PC-9 (cell line): ENCODE results near the gene SLC25A30. TPM values are rescaled to one million over a fixed set of nuclear protein-coding genes. Genes with fewer than 3 reads are reported as not detected.

Experiments
- BruUV-seq: library from RNA; stranded (reverse); fragments of 400-500 nt; replicated peaks from 2 replicates; lab custom pipeline; 2021; lab: Mats Ljungman, UMichigan
- CTCF ChIA-PET: fragments of 300-600 bp; sonication (Branson Sonifier 250); formaldehyde crosslinking; loops from one replicate; lab custom pipeline; 2022; ENCODE audit warnings: antibody characterized with exemption; lab: Charles Lee
- POLR2A ChIA-PET: fragments of 300-600 bp; sonication (Branson Sonifier 250); formaldehyde crosslinking; loops from one replicate; lab custom pipeline; 2022; ENCODE audit warnings: antibody characterized with exemption; ENCODE audit not compliant: unreplicated experiment; lab: Charles Lee
- DNase-seq, 2 experiments: peaks; one replicate each; pipeline versions ENCODE4 v3.0.0 to v3.0.0-alpha.2; 2015 to 2022; ENCODE audit warnings: mixed read lengths in 1 of 2
- H2AFZ ChIP-seq: fragments of 200-600 bp; sonication (generic); 2 replicates; pipeline ENCODE4 v1.8.1; 2017; ENCODE audit warnings: antibody characterized with exemption
- H3F3A ChIP-seq: fragments of 200-600 bp; sonication (generic); 2 replicates; pipeline ENCODE4 v1.8.1; 2017; ENCODE audit warnings: antibody characterized with exemption, mild to moderate bottlenecking, low read depth; ENCODE audit not compliant: insufficient read depth
- H3K27ac ChIP-seq: fragments of 200-600 bp; sonication (generic); 2 replicates; pipeline ENCODE4 v1.6.1; 2016; ENCODE audit warnings: mixed run types
- H3K27me3 ChIP-seq: fragments of 200-600 bp; sonication (generic); 2 replicates; pipeline ENCODE4 v1.6.1; 2016; ENCODE audit warnings: low read depth, mixed run types; ENCODE audit not compliant: insufficient read depth
- H3K36me3 ChIP-seq: fragments of 200-600 bp; sonication (generic); 2 replicates; pipeline ENCODE4 v1.6.1; 2016; ENCODE audit warnings: low read depth, mixed run types
- H3K4me1 ChIP-seq: fragments of 200-600 bp; sonication (generic); replicated peaks from 2 replicates; pipeline ENCODE4 v1.6.1; 2016; ENCODE audit warnings: mixed run types; ENCODE audit not compliant: insufficient read depth
- H3K4me2 ChIP-seq: fragments of 200-600 bp; sonication (generic); 2 replicates; pipeline ENCODE4 v1.6.1; 2017; ENCODE audit warnings: mixed run types
- H3K4me3 ChIP-seq: fragments of 200-600 bp; sonication (generic); 2 replicates; pipeline ENCODE4 v1.6.1; 2016; ENCODE audit warnings: mixed run types
- H3K79me2 ChIP-seq: fragments of 200-600 bp; sonication (generic); 2 replicates; pipeline ENCODE4 v1.6.1; 2017; ENCODE audit warnings: low read depth, mixed run types
- H3K9me2 ChIP-seq: fragments of 200-600 bp; sonication (generic); 2 replicates; pipeline ENCODE4 v1.8.1; 2017; ENCODE audit warnings: mild to moderate bottlenecking; ENCODE audit not compliant: insufficient read depth
- H3K9me3 ChIP-seq: fragments of 200-600 bp; sonication (generic); 2 replicates; pipeline ENCODE4 v1.8.1; 2016; ENCODE audit warnings: low read depth; ENCODE audit not compliant: insufficient read depth
- H4K20me1 ChIP-seq: fragments of 200-600 bp; sonication (generic); 2 replicates; pipeline ENCODE4 v1.8.1; 2017; ENCODE audit not compliant: insufficient read depth
- EZH2 ChIP-seq: fragments of 200-600 bp; sonication (generic); IDR thresholded peaks from 2 replicates; pipeline ENCODE4 v1.8.0; 2017; ENCODE audit warnings: antibody characterized with exemption, low read depth
- intact Hi-C: fragments of 100-400 bp; cut with micrococcal nuclease; formaldehyde crosslinking; loops from one replicate; pipeline ENCODE4 v1.10.0; 2022; ENCODE audit not compliant: unreplicated experiment
- total RNA-seq: library from RNA; stranded (reverse); gene quantifications from 2 replicates; pipeline ENCODE4 v1.2.3, GENCODE V29; 2021
- TF ChIP-seq, protein P1 (sequence below): fragments of 200-600 bp; sonication (generic); conservative IDR thresholded peaks from 2 replicates; pipeline ENCODE4 v1.6.1; 2017; ENCODE audit warnings: mixed run types, antibody characterized with exemption, mild to moderate bottlenecking, moderate library complexity

The SLC25A30 gene
- total RNA-seq, 1 experiment from 2014 or later = 11.2 TPM

DNA sequence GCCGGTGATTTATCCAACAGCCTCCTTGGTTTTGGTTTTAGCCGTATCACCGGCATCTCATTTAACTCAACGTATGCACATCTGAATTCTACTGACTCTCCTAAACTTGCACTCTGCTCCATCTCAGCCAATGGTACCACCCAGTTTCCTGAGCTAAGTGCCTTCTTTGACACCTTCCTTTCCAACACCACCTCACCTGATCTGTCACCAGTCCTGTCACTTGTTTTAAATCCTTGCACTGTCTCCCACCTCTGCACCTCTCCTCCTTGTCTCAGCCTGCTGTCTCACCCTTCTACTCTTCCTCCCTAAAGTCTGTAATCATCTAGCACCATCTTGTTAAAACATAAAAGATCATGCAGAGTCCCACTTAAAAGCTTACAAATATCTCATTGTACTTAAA is 49.1 kb downstream of the SLC25A30 start:
- no TSS peak for BruUV-seq

DNA sequence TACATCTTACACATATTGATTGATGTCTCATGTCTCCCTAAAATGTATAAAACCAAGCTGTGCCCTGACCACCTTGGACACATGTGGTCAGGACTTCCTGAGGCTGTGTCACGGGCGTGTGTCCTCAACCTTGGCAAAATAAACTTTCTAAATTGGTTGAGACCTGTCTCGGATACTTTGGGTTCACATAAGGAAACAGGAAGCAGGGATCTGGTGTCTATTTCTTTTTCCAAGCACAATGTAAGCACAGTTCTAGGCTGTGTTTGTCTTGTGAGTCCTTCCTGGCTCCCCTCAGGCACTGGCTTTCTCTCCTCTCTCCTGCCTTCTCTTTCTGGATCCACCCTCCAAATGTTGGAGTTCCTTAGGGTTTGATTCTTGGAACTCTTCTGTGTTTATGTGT is 49.6 kb downstream of the SLC25A30 start:
- ChIA-PET CTCF (no interaction called here), POLR2A (interaction anchor here (0.9 kb wide), 1 partner anchor 27 kb away, joined by 4 read pairs; the partner anchor contains the start of gene TPT1)
- Histone ChIP-seq H4K20me1 (no peaks in the 10 kb centered on the region), H3K4me2 (no peak overlapping the region), H3K36me3 (no peaks in the 10 kb centered on the region), H3F3A (peaks cover 27% of the 10 kb centered on the region), H3K9me2 (no peaks in the 10 kb centered on the region), H3K9me3 (no peaks in the 10 kb centered on the region), H3K27ac (peak overlapping the region; percentile 90), H3K27me3 (no peaks in the 10 kb centered on the region), H3K79me2 (no peaks in the 10 kb centered on the region), H3K4me3 (no peak overlapping the region), H3K4me1 (peaks cover 28% of the 10 kb centered on the region), H2AFZ (no peak overlapping the region)
- BruUV-seq = no TSS peak
- no peak for DNase-seq
- TF ChIP-seq EZH2 = no peak
- TF ChIP-seq, protein P1, sequence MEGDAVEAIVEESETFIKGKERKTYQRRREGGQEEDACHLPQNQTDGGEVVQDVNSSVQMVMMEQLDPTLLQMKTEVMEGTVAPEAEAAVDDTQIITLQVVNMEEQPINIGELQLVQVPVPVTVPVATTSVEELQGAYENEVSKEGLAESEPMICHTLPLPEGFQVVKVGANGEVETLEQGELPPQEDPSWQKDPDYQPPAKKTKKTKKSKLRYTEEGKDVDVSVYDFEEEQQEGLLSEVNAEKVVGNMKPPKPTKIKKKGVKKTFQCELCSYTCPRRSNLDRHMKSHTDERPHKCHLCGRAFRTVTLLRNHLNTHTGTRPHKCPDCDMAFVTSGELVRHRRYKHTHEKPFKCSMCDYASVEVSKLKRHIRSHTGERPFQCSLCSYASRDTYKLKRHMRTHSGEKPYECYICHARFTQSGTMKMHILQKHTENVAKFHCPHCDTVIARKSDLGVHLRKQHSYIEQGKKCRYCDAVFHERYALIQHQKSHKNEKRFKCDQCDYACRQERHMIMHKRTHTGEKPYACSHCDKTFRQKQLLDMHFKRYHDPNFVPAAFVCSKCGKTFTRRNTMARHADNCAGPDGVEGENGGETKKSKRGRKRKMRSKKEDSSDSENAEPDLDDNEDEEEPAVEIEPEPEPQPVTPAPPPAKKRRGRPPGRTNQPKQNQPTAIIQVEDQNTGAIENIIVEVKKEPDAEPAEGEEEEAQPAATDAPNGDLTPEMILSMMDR = no peak
- intact Hi-C loops = loop anchor here (5.0 kb wide), 1 partner anchor 36 kb away; no protein-coding TSS in a partner anchor

More for the DNA sequence above, 49.1 kb downstream of the SLC25A30 start:
- Histone ChIP-seq H3K27me3 (no peaks in the 10 kb centered on the region), H4K20me1 (no peaks in the 10 kb centered on the region), H3K4me1 (peaks cover 28% of the 10 kb centered on the region), H3K36me3 (no peaks in the 10 kb centered on the region), H2AFZ (no peak overlapping the region), H3K9me2 (no peaks in the 10 kb centered on the region), H3K9me3 (no peaks in the 10 kb centered on the region), H3F3A (peaks cover 27% of the 10 kb centered on the region), H3K4me3 (no peak overlapping the region), H3K27ac (no peak overlapping the region), H3K79me2 (no peaks in the 10 kb centered on the region), H3K4me2 (no peak overlapping the region)
- DNase-seq = no peak
- intact Hi-C loops = loop anchor here (5.0 kb wide), 1 partner anchor 37 kb away; no protein-coding TSS in a partner anchor
- CTCF ChIA-PET = interaction anchor here (0.5 kb wide), 1 partner anchor 20 kb away, joined by 5 read pairs; no protein-coding TSS in a partner anchor
- TF ChIP-seq, protein P1 = no peak
- no peak for TF ChIP-seq EZH2
- POLR2A ChIA-PET = interaction anchor here (0.9 kb wide), 1 partner anchor 28 kb away, joined by 4 read pairs; the partner anchor contains the start of gene TPT1

DNA sequence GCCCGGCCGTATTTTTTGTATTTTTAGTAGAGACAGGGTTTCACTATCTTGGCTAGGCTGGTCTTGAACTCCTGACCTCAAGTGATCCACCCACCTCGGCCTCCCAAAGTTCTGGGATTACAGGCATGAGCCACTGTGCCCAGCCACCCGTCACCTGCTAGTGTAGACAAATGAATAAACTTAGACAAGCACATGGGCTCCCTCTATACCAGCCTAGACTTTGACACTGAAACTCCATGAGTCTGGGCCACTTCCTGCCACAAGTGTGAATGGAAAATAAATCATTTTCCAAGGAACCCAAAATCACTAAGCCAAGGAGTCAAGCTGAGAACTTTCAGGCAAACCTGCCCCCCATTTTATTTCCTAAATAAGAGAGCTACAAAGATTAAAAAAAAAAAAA is 50.2 kb downstream of the SLC25A30 start:
- H3K9me2 ChIP-seq = no peaks in the 10 kb centered on the region
- no peaks in the 10 kb centered on the region for H3K36me3 ChIP-seq
- H3K27ac ChIP-seq = peak overlapping the region; percentile 90
- H3K4me2 ChIP-seq = peak overlapping the region; percentile 38
- ChIA-PET POLR2A (interaction anchor here (0.6 to 1.3 kb wide), 3 partner anchors 17 to 27 kb away, joined by 4 to 15 read pairs (median 10); partner anchors contain the start of gene TPT1), CTCF (interaction anchor here (0.6 kb wide), 1 partner anchor 9 kb away, joined by 7 read pairs; no protein-coding TSS in a partner anchor)
- intact Hi-C loops = loop anchor here (5.0 kb wide), 1 partner anchor 36 kb away; no protein-coding TSS in a partner anchor
- no peaks in the 10 kb centered on the region for H3K27me3 ChIP-seq
- H4K20me1 ChIP-seq = no peaks in the 10 kb centered on the region
- H3K79me2 ChIP-seq = no peaks in the 10 kb centered on the region
- H3K9me3 ChIP-seq = no peaks in the 10 kb centered on the region
- no peak overlapping the region for H2AFZ ChIP-seq
- no peak for DNase-seq
- BruUV-seq = TSS peak; percentile 75
- TF ChIP-seq, protein P1 = no peak
- TF ChIP-seq EZH2 = no peak
- H3F3A ChIP-seq = peaks cover 27% of the 10 kb centered on the region
- H3K4me3 ChIP-seq = no peak overlapping the region
- H3K4me1 ChIP-seq = peaks cover 28% of the 10 kb centered on the region
